B cell (primary cell): Measurements from ENCODE around the gene ALG6.

Source experiments
- CTCF ChIP-seq: fragments of 200-600 bp; IDR thresholded peaks from one replicate; pipeline ENCODE4 v1.8.0; 2022; ENCODE audit warnings: antibody characterized with exemption, mild to moderate bottlenecking
- EZH2 ChIP-seq: IDR thresholded peaks from 2 replicates; pipeline ENCODE4 v1.6.1; 2012; ENCODE audit warnings: borderline replicate concordance, low read depth, mild to moderate bottlenecking, moderate library complexity, low read length; ENCODE audit not compliant: insufficient read depth, poor library complexity, severe bottlenecking

GRCh38 chr1:63407002-63407401, 39.6 kb downstream of the ALG6 start:
- TF ChIP-seq CTCF (no peak), EZH2 (no peak)
